GM21717 (cell line): ENCODE data around the gene MAST1.
"Not testable (repeated sequence)": the region's sequence is repeated elsewhere in the genome, so short reads cannot be mapped to it uniquely, and the experiment has no call there.

Experiments used
- ATAC-seq: cut with Tn5 transposase; IDR thresholded peaks from one replicate; pipeline ENCODE4 v1.9.1; 2021; ENCODE audit warnings: mild to moderate bottlenecking, moderate library complexity; ENCODE audit not compliant: unreplicated experiment

Gene MAST1

GRCh38 chr19:12838886-12839756 is 806 bp downstream of the MAST1 start:
- no peak for ATAC-seq

GRCh38 chr19:12840091-12841079 is 2.1 kb downstream of the MAST1 start:
- no peak for ATAC-seq

- ATAC-seq, result no peak
These were observed 2.8 kb downstream of the MAST1 start for GRCh38 chr19:12841094-12841493.

- no peak for ATAC-seq
These were observed 4.2 kb downstream of the MAST1 start for GRCh38 chr19:12842511-12842910.

GRCh38 chr19:12843328-12843727 is 5.0 kb downstream of the MAST1 start:
- ATAC-seq, result no peak

GRCh38 chr19:12843999-12844732 is 5.9 kb downstream of the MAST1 start:
- ATAC-seq, result no peak

- ATAC-seq, result not testable (repeated sequence)
These were observed 8.3 kb downstream of the MAST1 start for GRCh38 chr19:12846613-12847012.

GRCh38 chr19:12847159-12848139 is 9.1 kb downstream of the MAST1 start:
- ATAC-seq, result no peak

- no peak for ATAC-seq
These were observed 18.3 kb downstream of the MAST1 start for GRCh38 chr19:12856653-12857052.

GRCh38 chr19:12858041-12858928 is 20.0 kb downstream of the MAST1 start:
- ATAC-seq, result no peak

GRCh38 chr19:12859546-12859945 is 21.2 kb downstream of the MAST1 start:
- ATAC-seq, result no peak

- ATAC-seq, result no peak
These were observed 25.8 kb downstream of the MAST1 start for GRCh38 chr19:12864143-12864542.

- no peak for ATAC-seq
These were observed 26.7 kb downstream of the MAST1 start for GRCh38 chr19:12864721-12865715.

GRCh38 chr19:12865746-12866415 is 27.6 kb downstream of the MAST1 start:
- ATAC-seq, result no peak

- no peak for ATAC-seq
These were observed 28.3 kb downstream of the MAST1 start for GRCh38 chr19:12866416-12867119.
